H9 (cell line): ENCODE results near the gene DMKN. TPM values are rescaled to one million over a fixed set of nuclear protein-coding genes. Genes with fewer than 3 reads are reported as not detected.
"Not testable (repeated sequence)": the region's sequence is repeated elsewhere in the genome, so short reads cannot be mapped to it uniquely, and the experiment has no call there.

ENCODE experiments used
- DNase-seq: peaks from one replicate; pipeline ENCODE4 v3.0.0-alpha.2; 2017
- H2AFZ ChIP-seq: one replicate; pipeline ENCODE4 v1.6.1; 2013; ENCODE audit warnings: mild to moderate bottlenecking, low read length, control low read depth, moderate library complexity
- H2AK5ac ChIP-seq: 2 replicates; pipeline ENCODE4 v1.6.1; 2013; ENCODE audit warnings: low read length, control low read depth, mixed read lengths; ENCODE audit not compliant: insufficient read length
- H2BK120ac ChIP-seq: one replicate; pipeline ENCODE4 v1.6.1; 2013; ENCODE audit warnings: low read depth, mild to moderate bottlenecking, low read length, control low read depth, inconsistent platforms; ENCODE audit not compliant: poor library complexity, severe bottlenecking
- H2BK12ac ChIP-seq: 2 replicates; pipeline ENCODE4 v1.6.1; 2013; ENCODE audit warnings: low read length, control low read depth, mixed read lengths, low read depth; ENCODE audit not compliant: insufficient read length
- H2BK15ac ChIP-seq: 2 replicates; pipeline ENCODE4 v1.6.1; 2013; ENCODE audit warnings: low read depth, low read length, control low read depth
- H2BK20ac ChIP-seq: one replicate; pipeline ENCODE4 v1.6.1; 2013; ENCODE audit warnings: low read depth, mild to moderate bottlenecking, low read length, control low read depth, inconsistent platforms; ENCODE audit not compliant: poor library complexity, severe bottlenecking
- H2BK5ac ChIP-seq: 2 replicates; pipeline ENCODE4 v1.6.1; 2013; ENCODE audit warnings: low read length, control low read depth, mixed read lengths; ENCODE audit not compliant: insufficient read length
- H3K14ac ChIP-seq: 2 replicates; pipeline ENCODE4 v1.6.1; 2013; ENCODE audit warnings: low read length, control low read depth; ENCODE audit not compliant: insufficient read depth
- H3K18ac ChIP-seq: 2 replicates; pipeline ENCODE4 v1.6.1; 2013; ENCODE audit warnings: low read depth, mild to moderate bottlenecking, mixed read lengths, low read length, control low read depth; ENCODE audit not compliant: insufficient read length
- H3K23ac ChIP-seq: 2 replicates; pipeline ENCODE4 v1.6.1; 2013; ENCODE audit warnings: low read length, control low read depth, mixed read lengths, low read depth; ENCODE audit not compliant: insufficient read length
- H3K23me2 ChIP-seq: 2 replicates; pipeline ENCODE4 v1.6.1; 2013; ENCODE audit warnings: low read depth, mild to moderate bottlenecking, mixed read lengths, low read length, control low read depth; ENCODE audit not compliant: insufficient read length, poor library complexity, severe bottlenecking
- H3K27ac ChIP-seq: 2 replicates; pipeline ENCODE4 v1.5.1; 2013; ENCODE audit warnings: low read length, control low read depth, mixed read lengths, low read depth; ENCODE audit not compliant: insufficient read length
- H3K27me3 ChIP-seq: 2 replicates; pipeline ENCODE4 v1.6.1; 2013; ENCODE audit warnings: low read length, control low read depth, inconsistent platforms; ENCODE audit not compliant: insufficient read depth
- H3K4ac ChIP-seq: 2 replicates; pipeline ENCODE4 v1.6.1; 2013; ENCODE audit warnings: low read depth, mild to moderate bottlenecking, control low read depth, inconsistent platforms, low read length, moderate library complexity
- H3K4me1 ChIP-seq: 2 replicates; pipeline ENCODE4 v1.6.1; 2013; ENCODE audit warnings: low read length, control low read depth, inconsistent platforms; ENCODE audit not compliant: insufficient read depth
- H3K4me2 ChIP-seq: 2 replicates; pipeline ENCODE4 v1.6.1; 2013; ENCODE audit warnings: low read length, control low read depth, mixed read lengths; ENCODE audit not compliant: insufficient read length, insufficient read depth
- H3K56ac ChIP-seq: 2 replicates; pipeline ENCODE4 v1.6.1; 2013; ENCODE audit warnings: low read depth, mild to moderate bottlenecking, mixed read lengths, low read length, control low read depth; ENCODE audit not compliant: insufficient read length
- H3K79me1 ChIP-seq: 2 replicates; pipeline ENCODE4 v1.6.1; 2013; ENCODE audit warnings: low read depth, mild to moderate bottlenecking, moderate library complexity, low read length, control low read depth, inconsistent platforms; ENCODE audit not compliant: insufficient read depth, poor library complexity, severe bottlenecking
- H3K79me2 ChIP-seq: 2 replicates; pipeline ENCODE4 v1.6.1; 2013; ENCODE audit warnings: low read length, control low read depth, inconsistent platforms; ENCODE audit not compliant: insufficient read depth
- H3K9ac ChIP-seq: 2 replicates; pipeline ENCODE4 v1.6.1; 2013; ENCODE audit warnings: low read length, control low read depth, mixed read lengths; ENCODE audit not compliant: insufficient read length; ENCODE audit errors: extremely low read depth
- H3K9me3 ChIP-seq: one replicate; pipeline ENCODE4 v1.6.1; 2013; ENCODE audit warnings: low read depth, low read length, inconsistent platforms; ENCODE audit not compliant: control insufficient read depth
- H3T11ph ChIP-seq: one replicate; pipeline ENCODE4 v1.6.1; 2013; ENCODE audit warnings: mild to moderate bottlenecking, low read length, control low read depth, inconsistent platforms
- H4K20me1 ChIP-seq: one replicate; pipeline ENCODE4 v1.6.1; 2013; ENCODE audit not compliant: control insufficient read depth, insufficient read length, insufficient read depth
- H4K5ac ChIP-seq: 2 replicates; pipeline ENCODE4 v1.6.1; 2013; ENCODE audit warnings: low read depth, mild to moderate bottlenecking, mixed read lengths, low read length, control low read depth; ENCODE audit not compliant: insufficient read length
- H4K8ac ChIP-seq: replicated peaks from 2 replicates; pipeline ENCODE4 v1.6.1; 2013; ENCODE audit warnings: low read length, control low read depth, mixed read lengths, low read depth; ENCODE audit not compliant: insufficient read length
- H4K91ac ChIP-seq: 2 replicates; pipeline ENCODE4 v1.6.1; 2013; ENCODE audit warnings: low read depth, mild to moderate bottlenecking, moderate library complexity, mixed read lengths, low read length, control low read depth; ENCODE audit not compliant: insufficient read length
- H3K27ac Mint-ChIP-seq, 3 experiments: 2 replicates in 2 of 3; 3 replicates in 1 of 3; pipeline ENCODE4 v1.8.0; 2020 to 2021; ENCODE audit warnings: mixed read lengths in 3 of 3, mild to moderate bottlenecking in 1 of 3, moderate library complexity in 1 of 3
- H3K27me3 Mint-ChIP-seq: 2 replicates; pipeline ENCODE4 v1.8.0; 2021; ENCODE audit warnings: low read depth, mild to moderate bottlenecking, moderate library complexity, mixed read lengths
- H3K36me3 Mint-ChIP-seq, 3 experiments: 2 replicates in 2 of 3; 3 replicates in 1 of 3; pipeline ENCODE4 v1.8.0; 2020 to 2021; ENCODE audit warnings: low read depth in 3 of 3, mixed read lengths in 3 of 3; ENCODE audit not compliant: insufficient read depth in 1 of 3
- H3K4me1 Mint-ChIP-seq, 2 experiments: 2 replicates each; pipeline ENCODE4 v1.8.0; 2020; ENCODE audit warnings: mixed read lengths in 2 of 2
- H3K4me3 Mint-ChIP-seq, 2 experiments: 2 replicates in 1 of 2; 3 replicates in 1 of 2; pipeline ENCODE4 v1.8.0; 2020 to 2021; ENCODE audit warnings: mild to moderate bottlenecking in 2 of 2, mixed read lengths in 2 of 2, moderate library complexity in 1 of 2
- H3K9me3 Mint-ChIP-seq, 2 experiments: 2 replicates in 1 of 2; 3 replicates in 1 of 2; pipeline ENCODE4 v1.8.0; 2020; ENCODE audit warnings: mild to moderate bottlenecking in 2 of 2, mixed read lengths in 2 of 2, moderate library complexity in 1 of 2
- CTCF ChIP-seq: fragments of 200-600 bp; sonication (generic); conservative IDR thresholded peaks from 3 replicates; pipeline ENCODE4 v1.8.0; 2021; ENCODE audit warnings: antibody characterized with exemption, mild to moderate bottlenecking
- WGBS: extraction: QIAGEN DNeasy Blood & Tissue Kit; methylation state at CpG from one replicate; pipeline ENCODE4 v1.1.7; 2013; ENCODE audit warnings: missing lambda C conversion rate, low lambda C conversion rate, mixed read lengths; ENCODE audit not compliant: insufficient read length; ENCODE audit errors: extremely low coverage; 5-methylcytosine and 5-hydroxymethylcytosine counted together
- total RNA-seq: library from RNA; stranded (reverse); gene quantifications from 2 replicates; pipeline ENCODE4 v1.2.1, GENCODE V29; 2021

The DMKN gene
- total RNA-seq, 1 experiment from 2014 or later = 278 TPM

DNA sequence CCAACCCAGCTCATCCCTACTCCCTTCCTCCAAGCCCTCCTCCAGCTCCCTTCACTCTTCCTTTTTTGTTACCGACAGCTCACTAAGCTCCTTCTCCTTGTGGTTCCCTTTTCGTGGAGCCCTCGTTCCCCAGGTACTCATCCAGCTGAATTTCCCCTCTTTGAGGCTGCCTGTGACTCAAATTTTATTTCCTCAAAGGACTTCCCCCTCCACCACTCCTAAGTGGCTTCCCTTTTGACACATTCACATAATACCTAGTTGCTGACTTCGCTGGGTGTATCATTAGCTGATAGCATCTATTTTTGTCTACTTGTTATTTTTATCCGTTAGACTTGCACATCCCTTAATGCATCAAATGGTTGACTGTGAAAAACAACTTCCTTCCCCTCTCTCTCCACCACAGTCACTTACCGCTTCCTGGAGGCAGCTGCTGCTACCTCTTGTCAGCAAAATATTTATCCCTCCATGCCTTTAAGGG is 50.9 kb downstream of the DMKN start:
- Mint-ChIP-seq H3K27ac (no peak overlapping the region), H3K4me3 (no peak overlapping the region)
- no CpG with 5 or more reads among the region's 6 CpGs for WGBS

DNA sequence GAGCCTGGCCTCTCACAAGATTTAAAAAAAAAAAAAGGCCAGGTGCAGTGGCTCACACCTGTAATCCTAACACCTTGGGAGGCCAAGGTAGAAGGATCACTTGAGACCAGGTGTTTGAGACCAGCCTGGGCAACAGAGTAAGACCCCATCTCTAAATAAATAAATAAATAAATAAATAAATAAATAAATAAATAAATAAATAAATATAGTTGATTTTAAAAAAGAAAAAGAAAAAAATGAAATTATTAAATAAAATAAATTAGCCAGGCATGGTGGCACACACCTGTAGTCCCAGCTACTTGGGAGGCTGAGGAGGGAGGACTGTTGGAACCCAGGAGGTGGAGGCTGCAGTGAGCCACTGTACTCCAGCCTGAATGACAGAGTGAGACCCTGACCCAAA is 51.7 kb downstream of the DMKN start:
- H3K4me1 ChIP-seq, H3K36me3 Mint-ChIP-seq, H3K79me1 ChIP-seq, H3K79me2 ChIP-seq, H3K4me3 Mint-ChIP-seq, H3K23me2 ChIP-seq, H3K27me3 Mint-ChIP-seq, H2AK5ac ChIP-seq, H2BK15ac ChIP-seq, H3K9me3 Mint-ChIP-seq, H3K4ac ChIP-seq, H3K23ac ChIP-seq, H2BK12ac ChIP-seq, DNase-seq, H3K18ac ChIP-seq, H4K91ac ChIP-seq, H3K9me3 ChIP-seq, H3K27me3 ChIP-seq, H2AFZ ChIP-seq, H3K27ac ChIP-seq, H4K8ac ChIP-seq, H3K56ac ChIP-seq, H3K27ac Mint-ChIP-seq, H4K5ac ChIP-seq, H2BK5ac ChIP-seq, H3K9ac ChIP-seq, H2BK120ac ChIP-seq, H3K4me2 ChIP-seq, H4K20me1 ChIP-seq, H2BK20ac ChIP-seq, H3K14ac ChIP-seq, H3T11ph ChIP-seq: not testable (repeated sequence)
- peaks cover 0 to 11% of the 10 kb centered on the region in 2 experiments; a peak in 3 of 4 replicates for H3K4me1 Mint-ChIP-seq

More for the DNA sequence above, 50.9 kb downstream of the DMKN start:
- H2AFZ ChIP-seq = no peak overlapping the region
- no peaks in the 10 kb centered on the region for H3K23me2 ChIP-seq
- no peak overlapping the region for H2BK120ac ChIP-seq
- H3K4me1 ChIP-seq = no peaks in the 10 kb centered on the region
- no peak overlapping the region for H3K9ac ChIP-seq
- no peaks in the 10 kb centered on the region for H4K20me1 ChIP-seq
- H4K91ac ChIP-seq = no peak overlapping the region
- no peak overlapping the region for H3T11ph ChIP-seq
- no peak overlapping the region for H4K8ac ChIP-seq
- Mint-ChIP-seq H3K4me1 (peaks cover 0 to 11% of the 10 kb centered on the region in 2 experiments; a peak in 3 of 4 replicates), H3K36me3 (no peaks in the 10 kb centered on the region), H3K27me3 (peaks cover 5% of the 10 kb centered on the region), H3K9me3 (no peaks in the 10 kb centered on the region)
- H3K4me2 ChIP-seq = no peak overlapping the region
- no peak overlapping the region for H3K56ac ChIP-seq
- H3K14ac ChIP-seq = no peak overlapping the region
- H3K27ac ChIP-seq = no peak overlapping the region
- no peak overlapping the region for H3K23ac ChIP-seq
- H2AK5ac ChIP-seq = no peak overlapping the region
- no peaks in the 10 kb centered on the region for H3K27me3 ChIP-seq
- no peak for TF ChIP-seq CTCF
- H2BK5ac ChIP-seq = no peak overlapping the region
- no peak overlapping the region for H3K4ac ChIP-seq
- H3K18ac ChIP-seq = no peak overlapping the region
- no peak overlapping the region for H2BK15ac ChIP-seq
- no peaks in the 10 kb centered on the region for H3K79me2 ChIP-seq
- H2BK20ac ChIP-seq = no peak overlapping the region
- H3K9me3 ChIP-seq = no peaks in the 10 kb centered on the region
- H3K79me1 ChIP-seq = no peaks in the 10 kb centered on the region
- H2BK12ac ChIP-seq = no peak overlapping the region
- DNase-seq = no peak
- no peak overlapping the region for H4K5ac ChIP-seq
